NCI-H2029 treated with DMSO at 0.1 percent for 48 hours (cell line): Measurements from ENCODE around the gene RAI1.

Source experiments
- DNase-seq: peaks from one replicate; lab custom pipeline; 2025; lab: John Stamatoyannopoulos, UW

Gene RAI1

DNA sequence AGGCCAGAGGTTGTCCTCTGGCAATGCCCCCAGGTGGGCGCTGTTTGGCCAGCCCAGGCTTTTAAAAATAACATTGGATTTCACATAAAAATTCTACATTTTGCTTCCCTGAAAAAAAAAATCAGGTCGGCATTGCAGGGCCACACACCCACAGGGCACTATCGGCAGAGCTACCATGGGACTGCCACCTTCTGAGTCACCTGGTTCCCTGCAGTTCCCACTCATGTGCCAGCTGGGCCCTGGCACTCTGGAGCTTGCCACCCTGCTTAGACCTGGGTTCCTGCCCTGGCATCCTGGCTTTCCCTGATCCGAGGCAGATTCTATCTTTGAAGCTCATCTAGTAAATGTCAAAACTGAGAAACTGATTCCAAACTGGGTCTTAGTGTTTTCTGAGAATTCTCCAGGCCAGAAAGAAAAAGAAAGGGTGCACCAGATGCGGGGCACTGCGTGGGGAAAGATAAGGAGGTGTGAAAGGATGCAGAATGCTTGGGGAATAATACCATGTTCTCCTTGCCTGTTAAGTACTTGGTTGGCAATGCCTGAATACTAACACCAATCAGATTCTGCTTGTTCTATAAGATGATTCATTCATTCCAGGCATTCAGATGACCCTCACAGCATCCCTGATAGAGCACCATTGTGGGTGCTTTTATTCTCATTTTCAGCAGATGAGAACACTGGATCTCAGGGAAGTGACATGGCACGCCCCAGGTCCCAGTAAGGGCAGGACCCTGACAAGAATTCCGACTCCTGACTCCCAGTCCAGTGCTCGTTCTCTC lies 51.8 kb downstream of the RAI1 start:
- no peak for DNase-seq

DNA sequence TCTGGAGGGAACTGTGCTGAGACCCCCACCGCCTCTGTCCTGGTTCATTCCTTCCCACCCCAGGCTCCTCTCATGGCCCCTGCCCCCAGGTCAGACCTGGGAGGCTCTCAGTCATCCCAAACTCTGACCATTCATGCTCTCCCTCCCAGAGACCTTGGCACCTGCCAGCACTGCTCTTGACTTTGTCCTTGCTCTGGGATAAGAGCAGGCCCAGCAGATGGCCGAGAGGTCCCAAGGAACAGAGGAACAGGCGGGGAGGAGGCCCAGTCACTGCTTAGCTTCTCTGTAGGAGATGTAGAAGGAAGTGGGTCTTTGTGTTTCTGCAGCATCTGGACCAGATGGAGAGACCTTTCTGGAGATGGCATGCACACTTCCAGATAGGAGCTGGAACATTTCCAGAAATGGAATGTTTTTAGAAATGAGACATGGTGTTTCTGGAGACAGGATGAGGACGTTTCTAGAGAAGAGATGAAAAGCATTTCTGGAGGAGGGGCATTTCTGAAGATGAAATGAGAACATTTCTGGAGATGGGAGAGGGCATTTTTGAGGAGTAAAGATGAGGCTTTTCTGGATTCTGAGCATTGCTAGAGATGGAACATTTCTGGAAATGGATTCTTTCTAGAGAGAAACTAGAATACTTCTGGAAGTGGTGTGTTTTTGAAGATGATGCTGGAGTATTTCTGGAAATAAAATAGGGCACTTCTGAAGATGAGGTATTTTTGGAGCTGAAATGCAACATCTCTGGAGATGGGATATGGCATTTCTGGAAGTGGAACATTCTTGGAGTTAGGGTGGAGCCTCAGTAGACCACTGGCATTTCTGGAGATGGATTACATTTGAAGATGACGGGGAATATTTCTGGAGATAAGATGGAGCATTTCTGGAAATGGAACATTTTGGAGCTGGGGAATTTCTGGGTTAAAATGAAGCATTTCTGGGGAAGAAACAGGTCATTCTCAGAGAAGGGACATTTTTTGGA lies 55.2 kb downstream of the RAI1 start:
- no peak for DNase-seq

DNA sequence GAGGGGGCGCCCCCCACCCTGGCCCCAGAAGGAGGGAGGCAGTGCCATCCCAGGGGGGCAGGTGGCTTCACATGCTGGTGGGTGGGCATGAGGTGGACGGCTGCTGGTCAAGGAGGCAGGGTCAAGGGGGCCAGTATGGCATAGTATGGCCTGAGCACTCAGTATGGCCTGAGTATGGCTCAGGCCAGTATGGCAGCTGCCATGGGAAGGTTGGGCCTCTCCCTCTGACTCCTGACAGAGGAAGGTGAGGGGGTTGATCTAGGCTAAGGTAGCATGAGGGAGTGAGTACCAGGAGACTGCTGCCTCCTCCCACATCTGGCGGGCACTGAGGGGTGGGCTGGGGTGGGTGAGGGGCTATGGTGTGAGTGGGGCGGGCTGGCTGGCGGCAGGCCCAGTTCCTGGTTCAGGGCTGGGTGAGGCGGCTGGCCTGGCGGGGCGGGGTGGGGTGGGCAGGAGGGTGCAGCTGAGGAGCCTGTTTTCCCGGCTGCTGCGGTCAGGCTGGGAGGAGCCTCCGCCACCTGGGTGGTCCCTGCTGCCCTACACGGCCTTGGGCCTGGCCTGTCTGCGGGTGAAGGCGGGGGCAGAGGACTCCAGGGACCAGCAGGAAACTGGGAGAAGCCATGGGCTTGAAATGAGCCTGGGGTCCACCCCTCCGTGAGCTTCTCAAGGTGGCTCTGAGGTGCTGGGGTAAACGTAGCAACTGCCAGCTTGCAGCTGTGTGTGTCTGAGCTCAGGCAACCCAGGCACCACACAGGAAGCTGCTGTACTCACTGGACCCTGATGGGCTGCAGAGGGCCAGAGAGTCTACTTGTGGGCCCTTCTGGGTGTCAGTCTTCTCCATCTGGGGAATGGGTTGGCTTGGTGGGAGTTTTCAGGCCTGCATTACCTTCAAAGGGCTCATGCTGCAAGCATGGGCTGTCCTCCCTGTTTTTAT lies 57.0 kb downstream of the RAI1 start:
- DNase-seq, result no peak

DNA sequence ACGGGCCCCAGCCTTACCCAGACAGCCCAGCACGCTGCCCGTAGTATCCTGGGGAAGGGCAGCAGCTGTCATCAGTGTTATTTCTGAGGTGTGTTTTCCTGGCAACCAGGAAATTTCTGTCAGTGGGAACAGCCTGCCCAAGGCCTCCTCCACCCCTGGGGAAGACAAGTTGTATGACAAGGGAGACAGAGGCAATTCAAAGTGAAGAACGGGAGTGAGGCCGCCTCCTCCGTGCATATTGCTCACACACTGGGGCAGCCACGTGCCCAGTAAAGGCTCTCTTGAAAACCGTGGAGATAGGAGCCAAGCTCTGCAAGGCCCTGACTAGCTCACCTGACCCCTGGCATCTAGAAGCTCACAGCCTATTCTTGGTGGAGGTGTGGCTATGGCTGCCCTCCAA lies 57.6 kb downstream of the RAI1 start:
- DNase-seq, result no peak

DNA sequence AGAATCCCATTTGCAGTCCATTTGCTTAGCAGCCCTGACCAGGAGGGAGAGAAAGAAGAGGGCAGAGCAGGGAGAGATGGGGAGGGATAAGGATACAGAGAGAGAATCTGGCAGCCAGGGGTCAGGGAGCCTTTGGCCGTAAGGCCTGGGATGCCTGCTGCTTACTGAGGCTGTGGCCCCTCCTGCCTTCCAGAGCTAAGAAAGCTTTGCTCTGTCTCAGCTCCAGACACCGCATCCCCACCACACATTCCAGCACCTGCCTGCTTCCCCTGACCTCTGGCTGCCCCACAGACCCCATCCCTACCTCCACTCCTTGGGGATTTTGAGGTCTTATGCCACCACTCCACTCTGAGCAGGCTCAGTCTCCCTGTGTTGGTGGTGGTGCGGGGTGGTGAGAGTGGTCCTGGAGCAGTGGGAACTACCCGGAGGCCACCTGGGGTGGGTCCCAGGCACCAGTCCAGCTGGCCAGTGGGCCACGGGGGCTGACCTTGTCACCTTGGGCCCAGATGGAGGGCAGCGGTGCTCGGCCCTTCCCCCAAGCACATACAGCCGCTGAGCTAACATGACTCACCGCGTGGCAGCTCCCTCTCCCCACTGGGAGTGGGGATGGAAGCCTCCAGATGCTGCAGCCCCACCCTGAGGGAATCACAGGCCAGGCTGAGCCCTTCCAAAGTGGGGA lies 58.3 kb downstream of the RAI1 start:
- no peak for DNase-seq

DNA sequence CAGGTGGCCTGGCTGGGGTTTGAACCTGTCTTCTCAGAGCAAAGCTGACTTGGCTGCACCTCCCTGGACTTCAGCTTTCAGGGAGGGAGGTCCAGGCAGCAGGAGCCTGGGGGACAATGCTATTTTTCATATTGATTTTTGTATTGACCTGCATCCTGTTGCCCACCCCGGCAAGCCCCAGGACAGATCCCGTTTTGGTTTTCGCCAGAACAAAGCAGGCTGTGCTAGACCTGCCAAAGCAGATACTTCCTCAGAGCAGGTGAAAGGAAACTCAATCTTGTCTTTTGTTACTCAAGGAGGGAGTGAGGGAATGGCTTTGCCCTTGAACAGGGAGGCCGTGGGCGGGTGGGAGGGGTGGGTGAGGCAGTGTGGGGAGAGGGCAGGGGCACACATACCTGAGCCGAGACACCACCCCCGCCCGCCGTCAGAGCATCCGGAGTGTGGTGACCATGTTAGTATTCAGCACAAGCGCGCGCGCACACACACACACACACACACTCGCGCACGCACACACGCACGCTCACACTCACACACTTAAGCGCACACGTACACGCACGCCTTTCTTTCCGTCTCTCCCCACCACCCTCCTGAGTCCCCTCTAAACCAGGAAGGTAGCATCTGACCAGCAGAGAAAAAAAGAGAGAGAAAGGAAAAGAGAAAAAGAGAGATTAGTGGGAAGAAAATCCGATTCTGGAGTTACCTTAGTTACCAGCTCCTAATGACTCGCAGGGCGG lies 59.5 kb downstream of the RAI1 start:
- DNase-seq, result no peak

DNA sequence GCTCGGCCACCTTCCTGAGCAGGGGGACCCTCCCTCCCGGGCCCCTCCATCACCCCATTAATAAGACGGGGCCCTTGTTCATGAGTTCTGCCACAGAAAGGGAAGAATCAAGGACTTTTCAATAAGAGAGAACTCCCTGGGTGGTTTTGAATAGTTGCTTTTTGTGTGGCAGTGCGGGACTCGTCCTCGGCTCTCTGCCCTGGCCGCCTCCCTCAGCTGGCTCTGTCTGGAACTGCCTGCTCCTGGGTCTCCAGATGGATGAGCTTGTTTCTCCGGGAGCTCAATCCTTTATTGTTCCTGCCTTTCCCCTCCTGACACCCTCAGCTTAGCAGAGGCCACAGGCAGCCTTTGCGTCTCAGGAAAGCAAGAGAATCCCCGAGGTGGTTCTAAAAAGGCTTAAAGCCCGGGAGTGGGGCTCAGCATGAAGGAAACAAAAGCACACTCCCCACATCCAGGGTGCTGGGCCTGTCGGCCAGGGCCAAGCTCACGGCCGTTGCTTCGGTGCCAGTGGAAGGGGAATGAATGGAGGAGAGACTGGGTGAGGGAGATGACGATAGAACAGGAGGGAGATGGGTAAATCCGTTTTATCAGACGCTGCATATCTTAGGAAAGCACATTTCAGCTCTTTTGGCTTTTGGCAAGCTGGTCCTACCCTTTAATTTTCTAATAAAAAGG lies 60.2 kb downstream of the RAI1 start:
- no peak for DNase-seq

DNA sequence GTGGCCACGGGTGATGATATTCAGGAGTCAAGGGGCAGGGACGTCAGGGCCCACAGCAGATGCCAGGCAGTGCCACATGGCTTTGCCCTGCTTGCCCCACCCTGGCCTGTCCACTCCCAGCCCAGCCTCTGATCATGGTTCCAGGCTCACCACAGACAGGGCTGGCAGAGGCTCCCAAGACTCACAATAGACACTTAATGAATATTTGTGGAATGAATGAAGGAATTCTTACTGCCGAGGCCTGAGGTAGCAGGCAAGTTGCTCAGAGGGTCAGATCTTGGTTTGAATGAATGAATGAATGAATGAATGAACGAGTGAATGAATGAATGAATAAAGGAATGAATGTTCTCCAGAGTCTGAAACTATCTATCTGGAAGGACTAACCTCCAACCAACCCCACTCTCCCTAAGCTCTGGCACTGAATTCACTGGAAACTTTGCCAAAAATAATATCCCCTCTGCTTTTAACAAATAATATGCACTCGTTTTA lies 60.9 kb downstream of the RAI1 start:
- DNase-seq, result no peak

DNA sequence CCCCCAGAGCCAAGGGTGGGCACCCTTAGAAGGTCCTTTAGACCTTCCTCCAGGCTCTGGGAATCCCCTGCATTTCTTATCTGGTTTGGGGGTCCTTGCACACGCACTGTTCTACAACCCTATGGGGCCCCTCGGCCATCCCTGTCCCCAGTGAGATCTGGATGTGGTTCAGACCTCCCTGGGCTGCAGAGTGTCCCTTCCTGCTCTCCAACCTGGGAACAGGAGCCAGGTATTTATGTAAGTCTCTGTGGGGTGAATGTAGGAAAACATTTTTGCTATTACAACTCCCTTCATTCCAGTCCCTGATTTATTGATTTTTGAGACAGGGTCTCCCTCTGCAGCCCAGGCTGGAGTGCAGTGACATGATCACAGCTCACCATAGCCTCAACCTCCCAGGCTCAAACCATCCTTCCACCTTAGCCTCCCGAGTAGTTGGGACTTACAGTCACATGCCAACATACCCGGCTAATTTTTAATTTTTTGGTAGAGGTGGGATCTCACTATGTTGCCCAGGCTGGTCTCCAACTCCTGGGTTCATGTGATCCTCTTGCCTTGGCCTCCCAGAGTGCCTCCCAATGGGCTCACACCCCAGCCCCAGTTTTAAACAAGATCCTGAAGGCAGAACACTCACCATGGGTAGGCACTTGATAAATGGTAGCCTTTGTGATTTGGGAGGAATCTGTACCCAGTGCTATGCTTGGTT lies 61.6 kb downstream of the RAI1 start:
- DNase-seq, result no peak

DNA sequence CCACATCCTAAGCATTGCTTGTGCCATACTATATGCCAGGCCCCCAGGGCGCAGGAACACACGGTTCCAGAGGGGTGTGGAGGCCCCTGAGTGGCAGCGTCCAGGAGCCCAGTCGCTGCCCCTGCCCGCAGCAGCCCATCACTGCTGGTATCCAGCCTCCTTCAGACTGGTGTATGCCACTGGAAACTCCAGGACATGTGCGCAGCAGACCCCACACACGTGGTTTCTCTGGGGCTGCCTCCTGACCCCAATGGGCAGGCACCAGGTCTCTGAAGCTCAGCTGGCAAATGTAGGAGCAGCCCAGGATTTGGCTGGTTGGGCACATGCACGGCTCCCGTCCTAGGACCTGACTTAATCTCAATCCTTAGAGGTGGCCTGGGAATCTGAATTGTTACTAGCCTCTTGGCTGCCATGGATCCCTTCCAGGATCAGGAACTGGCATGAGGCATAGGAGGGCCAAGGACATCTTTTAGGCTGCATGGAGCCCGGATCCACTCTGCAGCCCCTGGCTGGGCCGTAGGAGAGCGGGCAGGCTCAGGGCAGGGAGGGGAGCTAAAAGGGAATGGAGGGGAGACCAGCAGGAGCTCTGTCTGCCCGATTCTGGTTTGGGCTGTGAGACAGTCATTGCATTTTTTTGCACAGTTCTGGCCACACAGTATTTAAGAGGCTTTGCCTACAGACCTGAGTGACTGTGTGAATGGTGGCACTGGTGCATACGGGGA lies 62.3 kb downstream of the RAI1 start:
- no peak for DNase-seq

DNA sequence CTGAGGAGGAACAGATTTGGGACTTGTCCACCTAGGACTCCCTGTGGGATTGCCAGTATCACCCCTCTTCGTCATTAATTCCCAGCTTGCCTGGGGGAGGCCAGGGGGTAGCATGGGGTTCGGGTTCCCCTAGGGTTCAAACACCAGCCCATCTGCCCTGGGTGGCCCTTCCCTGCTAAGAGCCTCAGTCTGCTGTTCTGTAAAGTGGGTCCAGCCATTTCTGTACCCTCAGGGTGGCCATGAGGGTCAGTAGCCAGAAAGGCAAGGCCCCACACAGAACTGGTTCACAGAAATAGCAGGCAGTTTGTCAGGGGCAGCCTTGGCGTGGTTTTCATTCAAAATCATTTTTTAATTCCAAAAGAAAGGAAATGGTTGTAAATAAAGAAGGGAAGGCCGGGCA lies 62.9 kb downstream of the RAI1 start:
- no peak for DNase-seq

DNA sequence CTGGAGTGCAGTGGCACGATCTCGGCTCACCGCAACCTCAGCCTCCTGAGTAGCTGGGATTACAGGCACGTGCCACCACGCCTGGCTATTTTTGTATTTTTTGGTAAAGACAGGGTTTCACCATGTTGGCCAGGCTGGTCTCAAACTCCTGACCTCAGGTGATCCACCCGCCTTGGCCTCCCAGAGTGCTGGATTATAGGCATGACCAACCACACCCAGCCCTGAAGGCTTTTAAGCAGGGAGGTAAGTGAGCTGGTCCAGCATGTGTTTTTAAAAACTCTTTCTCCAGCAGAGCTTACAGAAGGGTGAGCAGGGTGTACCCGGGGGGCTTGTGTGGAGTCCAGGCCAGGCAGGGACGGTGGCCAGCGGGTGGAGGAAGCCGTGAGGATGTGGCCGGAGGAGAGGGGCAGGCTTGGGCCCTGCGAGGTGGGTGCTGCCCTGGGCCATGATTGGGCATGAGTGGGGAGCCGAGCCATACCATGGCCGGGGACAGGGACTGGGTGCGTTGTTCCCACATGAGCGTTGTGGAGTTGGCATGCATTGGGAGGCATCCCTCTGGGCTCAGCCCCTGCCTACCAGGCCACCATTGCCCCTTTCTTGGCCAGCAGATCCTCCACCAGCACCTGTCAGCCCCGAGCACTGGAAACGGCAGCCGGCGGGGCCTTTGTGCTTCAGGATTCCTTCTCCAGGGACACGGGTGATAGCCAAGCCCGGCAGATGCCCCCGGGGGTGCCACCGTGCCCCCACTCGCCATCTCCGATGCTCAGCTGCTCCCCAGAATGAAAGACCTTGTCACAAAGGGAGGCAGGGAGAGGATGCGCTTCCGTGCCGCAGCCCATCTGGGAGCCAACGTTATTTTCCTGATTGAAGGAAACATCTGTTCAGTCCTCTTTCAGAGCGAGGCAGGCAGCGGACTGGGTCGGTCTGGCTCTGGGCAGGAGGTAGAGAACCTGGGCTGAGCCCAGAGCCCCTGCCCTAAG lies 64.5 kb downstream of the RAI1 start:
- DNase-seq, result no peak

DNA sequence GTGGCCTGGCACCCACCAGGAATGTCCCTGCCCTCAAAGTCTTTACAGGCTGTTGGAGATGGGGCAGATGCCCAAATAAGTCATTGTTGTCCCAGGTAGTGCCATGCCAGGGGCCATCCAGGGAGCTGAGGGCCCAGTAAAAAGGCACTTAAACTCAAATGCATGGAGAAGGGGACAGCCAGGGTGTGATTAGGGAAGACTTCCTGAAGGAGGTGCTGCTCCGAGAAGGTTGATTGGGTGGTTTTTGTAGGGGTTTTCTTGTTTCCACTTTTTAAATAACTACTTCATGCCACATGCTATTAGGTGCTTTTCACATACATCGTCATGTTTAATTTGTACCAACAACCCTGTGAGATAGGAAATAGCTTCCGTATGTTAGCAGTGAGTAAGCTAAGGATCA lies 66.9 kb downstream of the RAI1 start:
- no peak for DNase-seq

DNA sequence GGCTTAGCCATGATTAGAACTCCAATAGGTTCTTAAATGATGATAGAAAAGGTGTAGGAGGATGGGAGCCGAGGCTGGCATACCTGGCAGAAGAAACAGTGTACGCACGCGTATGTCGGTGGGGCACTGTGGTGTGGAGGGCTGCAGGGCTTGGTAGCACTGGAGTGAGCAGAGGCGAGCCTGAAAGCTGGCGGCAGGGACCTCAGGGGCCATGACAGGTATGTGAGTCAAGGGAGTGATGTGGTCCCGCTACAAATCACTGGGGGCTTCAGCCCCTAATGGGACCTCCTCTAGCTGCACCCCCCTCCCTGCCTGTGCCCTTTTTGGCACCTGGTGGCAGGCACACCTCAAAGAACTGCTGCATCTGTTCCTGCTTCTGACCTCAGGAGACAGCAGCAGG lies 67.3 kb downstream of the RAI1 start:
- DNase-seq, result no peak

DNA sequence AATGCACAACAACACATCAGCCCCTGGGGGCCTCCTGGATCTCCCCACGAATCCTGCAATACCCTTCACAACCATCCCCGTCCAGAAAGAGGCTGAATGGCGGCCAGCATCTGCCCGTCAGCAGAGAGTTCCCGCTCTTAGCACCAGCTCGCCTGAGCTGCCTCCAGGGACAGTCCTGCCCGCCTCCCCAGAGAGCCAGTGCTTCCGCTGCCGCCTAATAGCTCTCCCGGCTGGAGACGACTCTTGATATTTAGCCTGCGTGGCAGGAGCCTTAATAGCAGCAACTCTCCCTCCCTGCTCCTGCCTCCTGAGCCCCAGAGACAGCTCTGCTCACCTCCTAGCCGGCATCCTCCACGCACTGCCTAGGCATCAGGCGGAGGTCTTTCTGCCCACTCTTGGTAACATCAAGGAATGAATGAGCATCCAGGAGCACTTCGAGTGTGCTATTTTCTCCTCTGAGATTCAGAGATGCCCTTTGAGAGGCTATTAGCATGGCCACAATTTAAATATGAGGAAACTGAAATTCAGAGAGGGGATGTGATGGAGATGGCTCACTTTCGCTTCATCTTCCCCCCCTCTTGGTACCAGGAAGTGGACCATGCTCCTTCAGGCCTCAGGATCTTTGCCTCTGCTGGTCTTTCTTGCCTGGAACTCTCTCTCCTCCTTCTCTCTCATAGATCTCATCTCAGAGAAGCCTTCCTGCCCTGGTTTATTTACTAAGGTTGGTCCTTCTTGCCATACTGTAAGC lies 67.9 kb downstream of the RAI1 start:
- DNase-seq, result no peak

DNA sequence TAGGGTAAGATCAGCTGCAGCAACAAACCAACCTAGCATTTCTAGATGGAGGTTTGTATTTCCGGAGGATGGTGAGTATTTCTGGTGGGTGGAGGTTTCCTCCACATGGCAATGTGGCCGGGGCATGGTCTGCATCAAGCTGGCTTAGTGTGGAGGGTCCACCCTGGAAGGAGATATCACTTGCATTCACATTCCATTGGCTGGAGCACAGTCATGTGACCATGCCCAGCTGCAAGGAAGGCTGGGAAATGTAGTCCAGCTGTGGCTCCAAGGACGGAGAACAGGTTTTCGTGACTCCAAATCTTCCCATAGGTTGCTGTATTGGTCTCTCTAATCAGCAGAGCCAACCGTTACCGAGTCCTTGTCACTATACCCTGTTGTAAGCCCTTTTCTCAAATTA lies 68.7 kb downstream of the RAI1 start:
- no peak for DNase-seq

DNA sequence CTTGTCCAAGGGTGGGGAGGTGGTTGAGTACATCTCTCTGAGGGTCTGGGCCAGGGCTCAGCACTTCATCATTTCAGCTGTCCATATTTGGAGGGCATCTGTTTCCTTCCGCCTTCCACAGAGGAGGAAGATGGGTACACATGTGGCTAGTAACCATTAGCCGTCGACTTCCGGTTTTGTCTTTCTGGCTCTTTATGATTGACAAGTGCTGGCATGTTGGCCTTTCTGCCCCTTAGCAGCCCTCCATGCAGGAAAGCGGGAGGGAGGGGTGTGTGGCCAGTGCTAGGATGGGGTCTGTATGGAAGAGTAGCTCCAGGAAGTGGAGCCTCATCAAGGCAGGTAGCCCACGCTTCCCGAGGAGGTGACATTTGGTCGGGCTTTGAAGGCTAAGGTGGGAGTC lies 69.6 kb downstream of the RAI1 start:
- DNase-seq, result no peak
